HepG2 (cell line): Measurements from ENCODE around the gene TEKT5. TPM values are rescaled to one million over a fixed set of nuclear protein-coding genes. Genes with fewer than 3 reads are reported as not detected.

ENCODE experiments used
- ARHGAP35 ChIP-seq: sonication (generic); formaldehyde crosslinking; IDR thresholded peaks from 2 replicates; pipeline ENCODE4 v1.9.0; 2022; ENCODE audit warnings: mild to moderate bottlenecking, inconsistent platforms, moderate library complexity, missing genetic modification reagents, borderline replicate concordance
- ATF7-NPFF ChIP-seq: sonication (generic); formaldehyde crosslinking; IDR thresholded peaks from 2 replicates; pipeline ENCODE4 v1.8.1; 2023; ENCODE audit warnings: mild to moderate bottlenecking, low read depth, missing genetic modification reagents, moderate library complexity
- CBX5 ChIP-seq: sonication (generic); formaldehyde crosslinking; IDR thresholded peaks from 2 replicates; pipeline ENCODE4 v1.4.0; 2020; ENCODE audit warnings: missing genetic modification reagents, borderline replicate concordance
- CC2D1A ChIP-seq: sonication (generic); formaldehyde crosslinking; IDR thresholded peaks from 2 replicates; pipeline ENCODE4 v1.8.1; 2023; ENCODE audit warnings: mild to moderate bottlenecking, missing genetic modification reagents
- CENPT ChIP-seq: sonication (generic); formaldehyde crosslinking; IDR thresholded peaks from 2 replicates; pipeline ENCODE4 v1.8.0; 2022; ENCODE audit warnings: low read depth, mild to moderate bottlenecking, moderate library complexity, missing genetic modification reagents
- HDAC6 ChIP-seq: fragments of 200-600 bp; sonication (generic); IDR thresholded peaks from 2 replicates; pipeline ENCODE4 v1.7.0; 2017; ENCODE audit warnings: mild to moderate bottlenecking, antibody characterized with exemption, low read length, low read depth
- NR2F6 ChIP-seq, 2 experiments: IDR thresholded peaks; 2 replicates each; pipeline ENCODE4 v1.6.1; 2016; ENCODE audit warnings: antibody characterized with exemption in 1 of 2, mild to moderate bottlenecking in 1 of 2
- ONECUT2 ChIP-seq: sonication (generic); formaldehyde crosslinking; IDR thresholded peaks from 2 replicates; pipeline ENCODE4 v1.4.0; 2020; ENCODE audit warnings: missing genetic modification reagents
- POGZ ChIP-seq: sonication (generic); formaldehyde crosslinking; IDR thresholded peaks from 2 replicates; pipeline ENCODE4 v1.4.0; 2020; ENCODE audit warnings: mild to moderate bottlenecking, missing genetic modification reagents
- SOX6 ChIP-seq, 2 experiments: fragments of 450-650 bp in 1 of 2; sonication (generic) in 1 of 2; formaldehyde crosslinking in 1 of 2; IDR thresholded peaks; 2 replicates each; pipeline versions ENCODE4 v1.4.0 to v1.6.1; 2017 to 2020; ENCODE audit warnings: antibody characterized with exemption in 1 of 2, mild to moderate bottlenecking in 1 of 2, missing genetic modification reagents in 1 of 2
- ZBTB21 ChIP-seq: sonication (generic); formaldehyde crosslinking; IDR thresholded peaks from 2 replicates; pipeline ENCODE4 v1.4.0; 2020; ENCODE audit warnings: missing genetic modification reagents
- ZBTB7A ChIP-seq: sonication (generic); formaldehyde crosslinking; IDR thresholded peaks from 2 replicates; pipeline ENCODE4 v1.8.0; 2022; ENCODE audit warnings: mild to moderate bottlenecking, missing genetic modification reagents
- ZNF709 ChIP-seq: sonication (generic); formaldehyde crosslinking; IDR thresholded peaks from 2 replicates; pipeline ENCODE4 v1.5.0; 2020; ENCODE audit warnings: mild to moderate bottlenecking, missing genetic modification reagents
- ZNF781 ChIP-seq: sonication (generic); formaldehyde crosslinking; IDR thresholded peaks from 2 replicates; pipeline ENCODE4 v1.5.1; 2020; ENCODE audit warnings: borderline replicate concordance, mild to moderate bottlenecking, missing genetic modification reagents; ENCODE audit errors: not compliant biosample characterization
- ZSCAN12 ChIP-seq: sonication (generic); formaldehyde crosslinking; IDR thresholded peaks from 2 replicates; pipeline ENCODE4 v1.9.0; 2021; ENCODE audit warnings: mild to moderate bottlenecking, missing genetic modification reagents
- polyA plus RNA-seq, 8 experiments: library from polyadenylated mRNA; depleted of rRNA in 3 of 8; stranded (reverse) in 7 of 8; unstranded in 1 of 8; fragments of >200 nt; fragmentation: Illumina TruSeq in 4 of 8; extraction: Trizol in 4 of 8; gene quantifications; 2 replicates each; pipeline versions ENCODE4 v1.2.1 to v1.2.3, GENCODE V29; 2011 to 2016; ENCODE audit warnings: low read depth in 4 of 8, missing spikeins in 1 of 8, mixed read lengths in 1 of 8; ENCODE audit not compliant: insufficient read depth in 1 of 8
- total RNA-seq, 5 experiments: library from RNA; depleted of rRNA; stranded (reverse); fragments of >200 nt; fragmentation: Illumina TruSeq; extraction: Trizol; gene quantifications; 2 replicates each; pipeline ENCODE4 v1.2.3, GENCODE V29; 2016; ENCODE audit warnings: low read depth in 1 of 5
- TF ChIP-seq, protein P1 (sequence below): IDR thresholded peaks from 2 replicates; pipeline ENCODE4 v1.4.0; 2020; ENCODE audit warnings: mild to moderate bottlenecking, missing genetic modification reagents
- TF ChIP-seq, protein P2 (sequence below): sonication (generic); formaldehyde crosslinking; IDR thresholded peaks from 2 replicates; pipeline ENCODE4 v1.5.0; 2020; ENCODE audit warnings: mild to moderate bottlenecking, missing genetic modification reagents, borderline replicate concordance
- TF ChIP-seq, protein P3 (sequence below): sonication (generic); formaldehyde crosslinking; IDR thresholded peaks from 2 replicates; pipeline ENCODE4 v1.4.0; 2020; ENCODE audit warnings: mild to moderate bottlenecking, missing genetic modification reagents

TEKT5 gene
- total and polyA plus RNA-seq, 2 of the 13 experiments (the other 11 are each of a cell fraction or from before 2014, with no cell fraction given), result 0.16 TPM; not detected in 1

DNA sequence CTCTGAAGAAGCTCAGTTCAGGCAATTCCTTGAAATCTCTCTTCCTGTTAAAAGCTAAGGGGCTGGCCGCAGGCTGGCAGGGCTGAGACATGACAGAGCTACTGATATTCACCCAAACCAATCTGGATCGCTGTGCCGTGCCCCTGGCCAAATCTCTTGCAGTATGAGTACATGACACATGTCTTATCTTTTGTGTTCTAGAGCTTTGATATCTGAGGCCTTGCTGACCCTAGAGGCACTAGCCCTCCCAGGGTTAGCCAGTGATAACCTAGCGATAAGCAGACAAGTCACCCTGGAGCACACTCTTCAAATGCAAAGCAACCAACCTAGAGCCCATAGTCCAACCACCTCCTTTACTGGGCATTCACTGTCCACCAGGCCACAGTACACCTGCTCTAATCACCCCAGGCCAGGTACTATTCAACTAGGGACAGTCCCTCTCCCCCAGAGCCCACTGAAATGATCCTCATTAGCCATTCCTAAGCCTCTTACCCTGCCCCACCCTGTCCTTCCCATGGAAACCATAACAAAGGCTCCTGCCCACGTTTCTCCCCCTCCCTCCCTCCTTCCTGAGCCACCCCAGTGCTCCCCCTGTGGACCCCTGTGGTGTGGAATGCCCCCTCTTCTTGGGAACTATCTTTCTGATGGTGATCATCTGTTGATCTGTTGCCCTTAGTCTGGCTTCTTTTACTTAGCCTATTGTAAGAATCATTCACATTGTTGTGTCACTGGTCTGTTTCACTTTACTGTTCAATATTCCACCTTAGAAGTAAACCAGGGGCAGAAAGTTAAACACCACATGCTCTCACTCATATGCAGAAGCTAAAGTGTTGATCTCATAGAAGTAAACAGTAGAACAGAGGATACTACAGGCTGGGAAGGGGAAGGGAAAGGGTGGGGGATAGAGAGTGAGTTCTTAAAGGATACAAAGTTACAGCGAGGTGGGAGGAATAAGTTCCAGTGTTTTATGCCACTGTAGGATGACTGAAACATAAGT is 52.5 kb downstream of the TEKT5 start (continued):
- TF ChIP-seq, protein P1, sequence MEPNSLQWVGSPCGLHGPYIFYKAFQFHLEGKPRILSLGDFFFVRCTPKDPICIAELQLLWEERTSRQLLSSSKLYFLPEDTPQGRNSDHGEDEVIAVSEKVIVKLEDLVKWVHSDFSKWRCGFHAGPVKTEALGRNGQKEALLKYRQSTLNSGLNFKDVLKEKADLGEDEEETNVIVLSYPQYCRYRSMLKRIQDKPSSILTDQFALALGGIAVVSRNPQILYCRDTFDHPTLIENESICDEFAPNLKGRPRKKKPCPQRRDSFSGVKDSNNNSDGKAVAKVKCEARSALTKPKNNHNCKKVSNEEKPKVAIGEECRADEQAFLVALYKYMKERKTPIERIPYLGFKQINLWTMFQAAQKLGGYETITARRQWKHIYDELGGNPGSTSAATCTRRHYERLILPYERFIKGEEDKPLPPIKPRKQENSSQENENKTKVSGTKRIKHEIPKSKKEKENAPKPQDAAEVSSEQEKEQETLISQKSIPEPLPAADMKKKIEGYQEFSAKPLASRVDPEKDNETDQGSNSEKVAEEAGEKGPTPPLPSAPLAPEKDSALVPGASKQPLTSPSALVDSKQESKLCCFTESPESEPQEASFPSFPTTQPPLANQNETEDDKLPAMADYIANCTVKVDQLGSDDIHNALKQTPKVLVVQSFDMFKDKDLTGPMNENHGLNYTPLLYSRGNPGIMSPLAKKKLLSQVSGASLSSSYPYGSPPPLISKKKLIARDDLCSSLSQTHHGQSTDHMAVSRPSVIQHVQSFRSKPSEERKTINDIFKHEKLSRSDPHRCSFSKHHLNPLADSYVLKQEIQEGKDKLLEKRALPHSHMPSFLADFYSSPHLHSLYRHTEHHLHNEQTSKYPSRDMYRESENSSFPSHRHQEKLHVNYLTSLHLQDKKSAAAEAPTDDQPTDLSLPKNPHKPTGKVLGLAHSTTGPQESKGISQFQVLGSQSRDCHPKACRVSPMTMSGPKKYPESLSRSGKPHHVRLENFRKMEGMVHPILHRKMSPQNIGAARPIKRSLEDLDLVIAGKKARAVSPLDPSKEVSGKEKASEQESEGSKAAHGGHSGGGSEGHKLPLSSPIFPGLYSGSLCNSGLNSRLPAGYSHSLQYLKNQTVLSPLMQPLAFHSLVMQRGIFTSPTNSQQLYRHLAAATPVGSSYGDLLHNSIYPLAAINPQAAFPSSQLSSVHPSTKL (CRISPR knock-in tag), result peak; percentile 85
- peak; percentile 93 for TF ChIP-seq NR2F6 (IDR thresholded peaks at IDR 0.05)
- TF ChIP-seq NR2F6 (CRISPR knock-in tag; IDR thresholded peaks at IDR 0.05), result peak; percentile 91
- no peak for TF ChIP-seq ONECUT2 (CRISPR knock-in tag)
- no peak for TF ChIP-seq ZBTB21 (CRISPR knock-in tag)
- peak; percentile 62 for TF ChIP-seq POGZ (CRISPR knock-in tag)
- TF ChIP-seq CC2D1A, result no peak
- TF ChIP-seq HDAC6, result no peak
- TF ChIP-seq ZNF709 (CRISPR knock-in tag), result 0 out of 2 replicates have a peak, but pooled peaks have one; percentile 62
- TF ChIP-seq CENPT (CRISPR knock-in tag), result no peak
- no peak for TF ChIP-seq ATF7-NPFF (CRISPR knock-in tag)
- TF ChIP-seq ZSCAN12 (CRISPR knock-in tag), result no peak
- TF ChIP-seq, protein P2, sequence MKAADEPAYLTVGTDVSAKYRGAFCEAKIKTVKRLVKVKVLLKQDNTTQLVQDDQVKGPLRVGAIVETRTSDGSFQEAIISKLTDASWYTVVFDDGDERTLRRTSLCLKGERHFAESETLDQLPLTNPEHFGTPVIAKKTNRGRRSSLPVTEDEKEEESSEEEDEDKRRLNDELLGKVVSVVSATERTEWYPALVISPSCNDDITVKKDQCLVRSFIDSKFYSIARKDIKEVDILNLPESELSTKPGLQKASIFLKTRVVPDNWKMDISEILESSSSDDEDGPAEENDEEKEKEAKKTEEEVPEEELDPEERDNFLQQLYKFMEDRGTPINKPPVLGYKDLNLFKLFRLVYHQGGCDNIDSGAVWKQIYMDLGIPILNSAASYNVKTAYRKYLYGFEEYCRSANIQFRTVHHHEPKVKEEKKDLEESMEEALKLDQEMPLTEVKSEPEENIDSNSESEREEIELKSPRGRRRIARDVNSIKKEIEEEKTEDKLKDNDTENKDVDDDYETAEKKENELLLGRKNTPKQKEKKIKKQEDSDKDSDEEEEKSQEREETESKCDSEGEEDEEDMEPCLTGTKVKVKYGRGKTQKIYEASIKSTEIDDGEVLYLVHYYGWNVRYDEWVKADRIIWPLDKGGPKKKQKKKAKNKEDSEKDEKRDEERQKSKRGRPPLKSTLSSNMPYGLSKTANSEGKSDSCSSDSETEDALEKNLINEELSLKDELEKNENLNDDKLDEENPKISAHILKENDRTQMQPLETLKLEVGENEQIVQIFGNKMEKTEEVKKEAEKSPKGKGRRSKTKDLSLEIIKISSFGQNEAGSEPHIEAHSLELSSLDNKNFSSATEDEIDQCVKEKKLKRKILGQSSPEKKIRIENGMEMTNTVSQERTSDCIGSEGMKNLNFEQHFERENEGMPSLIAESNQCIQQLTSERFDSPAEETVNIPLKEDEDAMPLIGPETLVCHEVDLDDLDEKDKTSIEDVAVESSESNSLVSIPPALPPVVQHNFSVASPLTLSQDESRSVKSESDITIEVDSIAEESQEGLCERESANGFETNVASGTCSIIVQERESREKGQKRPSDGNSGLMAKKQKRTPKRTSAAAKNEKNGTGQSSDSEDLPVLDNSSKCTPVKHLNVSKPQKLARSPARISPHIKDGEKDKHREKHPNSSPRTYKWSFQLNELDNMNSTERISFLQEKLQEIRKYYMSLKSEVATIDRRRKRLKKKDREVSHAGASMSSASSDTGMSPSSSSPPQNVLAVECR (CRISPR knock-in tag), result no peak; the same call in 1 of the 2 replicates
- TF ChIP-seq, protein P3, sequence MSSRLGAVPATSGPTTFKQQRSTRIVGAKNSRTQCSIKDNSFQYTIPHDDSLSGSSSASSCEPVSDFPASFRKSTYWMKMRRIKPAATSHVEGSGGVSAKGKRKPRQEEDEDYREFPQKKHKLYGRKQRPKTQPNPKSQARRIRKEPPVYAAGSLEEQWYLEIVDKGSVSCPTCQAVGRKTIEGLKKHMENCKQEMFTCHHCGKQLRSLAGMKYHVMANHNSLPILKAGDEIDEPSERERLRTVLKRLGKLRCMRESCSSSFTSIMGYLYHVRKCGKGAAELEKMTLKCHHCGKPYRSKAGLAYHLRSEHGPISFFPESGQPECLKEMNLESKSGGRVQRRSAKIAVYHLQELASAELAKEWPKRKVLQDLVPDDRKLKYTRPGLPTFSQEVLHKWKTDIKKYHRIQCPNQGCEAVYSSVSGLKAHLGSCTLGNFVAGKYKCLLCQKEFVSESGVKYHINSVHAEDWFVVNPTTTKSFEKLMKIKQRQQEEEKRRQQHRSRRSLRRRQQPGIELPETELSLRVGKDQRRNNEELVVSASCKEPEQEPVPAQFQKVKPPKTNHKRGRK (CRISPR knock-in tag), result peak; percentile 20; the same call in 1 of the 2 replicates
- no peak for TF ChIP-seq ZNF781 (CRISPR knock-in tag)
- TF ChIP-seq ARHGAP35 (CRISPR knock-in tag), result no peak; the same call in 1 of the 2 replicates
- TF ChIP-seq ZBTB7A (CRISPR knock-in tag), result peak; percentile 59; the same call in 1 of the 2 replicates
- no peak for TF ChIP-seq SOX6 (IDR thresholded peaks at IDR 0.05)
- TF ChIP-seq SOX6 (CRISPR knock-in tag; IDR thresholded peaks at IDR 0.05), result peak; percentile 93
- peak; percentile 60; the same call in 1 of the 2 replicates for TF ChIP-seq CBX5 (CRISPR knock-in tag)
